Activated CD8-positive, alpha-beta memory T cell treated with anti-CD3 and anti-CD28 coated beads for 24 hours (primary cell): Measurements from ENCODE around the gene UBL4B.
A peak's percentile ranks its signal among the peaks of the same experiment; 100 is the strongest.

Source experiments
- DNase-seq: peaks from one replicate; pipeline ENCODE4 v3.0.0-alpha.2; 2020

Gene UBL4B

GRCh38 chr1:110118636-110119396, 6.6 kb downstream of the UBL4B start:
- no peak for DNase-seq

GRCh38 chr1:110119843-110120242, 7.6 kb downstream of the UBL4B start:
- no peak for DNase-seq

GRCh38 chr1:110120960-110121561, 8.8 kb downstream of the UBL4B start:
- no peak for DNase-seq

GRCh38 chr1:110123224-110123623, 11.0 kb downstream of the UBL4B start:
- DNase-seq: no peak

DNA sequence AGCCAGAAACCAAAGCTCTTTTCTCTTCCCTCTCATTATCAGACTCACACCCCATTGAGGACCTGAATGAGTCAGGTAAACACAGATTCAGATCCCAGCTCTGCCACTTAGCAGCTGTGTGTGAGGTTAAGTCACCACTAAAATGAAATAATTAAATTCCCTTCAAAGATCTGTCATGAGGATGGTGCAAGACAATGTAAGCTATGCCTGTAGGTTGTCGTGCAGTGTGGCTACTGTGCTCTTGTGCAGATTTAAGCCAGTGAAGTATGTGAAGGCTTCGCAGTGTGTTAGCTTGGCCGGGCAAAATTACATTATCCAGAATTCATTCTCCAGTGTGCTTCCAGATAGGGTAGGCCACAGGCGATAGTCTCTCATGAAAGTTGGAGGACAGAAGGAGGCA, 13.6 kb downstream of the UBL4B start:
- no peak for DNase-seq

DNA sequence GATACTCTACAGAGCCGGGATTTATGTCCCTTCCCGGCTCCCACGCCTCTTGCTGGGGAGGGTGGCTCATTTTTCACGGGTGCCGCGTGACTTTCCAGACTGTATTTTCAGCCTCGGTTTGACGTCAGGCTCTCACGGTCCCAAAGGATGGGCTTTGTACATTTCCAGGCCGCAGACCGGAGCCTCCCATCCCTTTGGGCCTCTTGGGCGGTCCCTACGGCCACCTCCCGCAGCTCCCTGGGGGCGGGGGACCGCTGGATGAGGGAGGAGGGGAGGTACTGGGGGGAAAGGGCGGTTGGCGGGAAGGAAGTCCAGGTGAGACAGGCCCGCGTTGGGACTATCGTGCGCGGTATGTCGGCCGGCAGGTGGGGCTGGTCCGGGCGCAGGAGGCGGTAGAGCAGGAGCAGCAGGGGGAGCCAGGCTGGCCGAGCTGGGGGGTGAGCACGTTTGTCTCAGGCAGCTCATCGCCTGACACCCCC, 17.9 kb downstream of the UBL4B start:
- DNase-seq: no peak

GRCh38 chr1:110130989-110131388, 18.7 kb downstream of the UBL4B start:
- DNase-seq: no peak

DNA sequence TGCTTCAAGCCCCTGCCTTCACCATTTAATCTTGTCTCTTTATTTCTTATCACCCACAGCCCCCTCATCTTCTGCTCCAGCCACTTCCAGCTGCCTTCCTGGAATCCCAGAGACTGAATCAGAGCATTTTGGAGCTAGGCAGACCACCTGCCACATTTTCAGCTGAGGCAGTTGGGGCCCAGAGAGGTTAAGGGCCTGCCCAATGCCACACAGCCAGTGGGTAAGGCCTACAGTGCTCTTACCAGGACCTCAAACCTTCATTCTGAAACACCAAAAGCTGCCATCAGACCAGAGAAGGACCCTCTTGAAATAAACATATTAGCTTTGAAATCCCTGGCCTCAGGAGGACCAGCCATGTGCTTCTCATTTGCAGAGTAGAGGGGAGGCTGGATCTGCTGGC, 20.4 kb downstream of the UBL4B start:
- no peak for DNase-seq

- DNase-seq: no peak
These were observed 21.2 kb downstream of the UBL4B start for GRCh38 chr1:110133436-110133835.

- no peak for DNase-seq
These were observed 21.9 kb downstream of the UBL4B start for GRCh38 chr1:110134050-110134595.

DNA sequence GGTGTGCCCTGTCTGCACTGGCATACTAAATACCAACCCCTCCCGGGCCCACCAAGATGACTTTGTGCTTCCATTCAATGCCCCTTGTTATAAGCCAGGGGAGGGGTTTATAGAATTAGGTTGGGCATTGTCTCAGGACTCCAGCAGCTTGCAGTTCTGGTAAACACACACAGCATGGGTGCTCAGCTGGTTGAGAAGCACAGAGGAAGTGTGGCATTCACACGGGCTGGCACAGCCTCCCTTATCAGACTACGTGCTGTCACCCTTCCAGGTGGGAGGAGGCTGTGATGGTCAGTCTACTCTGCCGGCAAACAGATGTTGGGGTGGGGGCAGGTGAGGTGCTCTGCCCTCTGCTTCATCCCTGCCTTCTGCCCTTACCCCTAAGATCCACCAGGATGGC, 23.0 kb downstream of the UBL4B start:
- no peak for DNase-seq

DNA sequence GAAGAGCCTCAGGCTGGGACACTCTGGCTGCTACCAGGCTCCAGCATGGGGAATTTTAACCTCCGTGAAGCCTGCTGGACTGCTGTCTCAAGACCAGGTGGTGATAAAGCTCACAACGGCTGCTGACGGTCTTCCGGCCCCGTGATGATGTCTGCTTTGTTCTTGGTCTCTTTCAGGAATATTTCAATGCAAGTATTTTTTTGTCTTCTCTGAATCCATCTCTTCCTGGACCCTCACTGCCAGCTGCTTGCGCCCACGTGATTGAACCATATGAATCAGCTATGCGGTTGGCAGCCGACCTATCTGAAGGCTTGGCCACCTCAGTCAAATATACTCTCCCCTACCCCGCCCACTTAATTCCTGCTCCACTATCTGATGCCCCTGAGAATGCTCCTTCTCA, 23.4 kb downstream of the UBL4B start:
- DNase-seq: no peak

- DNase-seq: no peak
These were observed 24.7 kb downstream of the UBL4B start for GRCh38 chr1:110136911-110137310.

GRCh38 chr1:110138956-110139355, 26.7 kb downstream of the UBL4B start:
- DNase-seq: no peak

DNA sequence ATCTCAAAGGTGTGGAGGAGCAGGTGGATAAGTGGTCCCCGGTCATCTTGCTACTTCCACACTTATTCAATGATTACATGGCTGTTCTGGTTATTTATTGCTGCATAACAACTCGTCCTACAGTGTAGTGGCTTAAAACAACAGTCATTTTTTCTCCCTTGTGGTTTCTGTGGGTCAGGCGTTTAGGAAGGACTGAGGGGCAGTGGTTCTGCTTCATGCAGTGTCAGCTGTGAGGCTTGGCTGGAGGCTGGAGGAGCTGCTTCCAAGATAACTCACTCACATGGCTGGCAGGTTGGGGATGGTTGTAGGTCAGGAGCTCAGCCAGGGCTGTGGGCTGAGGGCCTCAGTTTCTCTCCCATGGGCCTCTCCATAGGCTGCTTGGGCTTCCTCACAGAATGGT, 32.1 kb downstream of the UBL4B start:
- no peak for DNase-seq

DNA sequence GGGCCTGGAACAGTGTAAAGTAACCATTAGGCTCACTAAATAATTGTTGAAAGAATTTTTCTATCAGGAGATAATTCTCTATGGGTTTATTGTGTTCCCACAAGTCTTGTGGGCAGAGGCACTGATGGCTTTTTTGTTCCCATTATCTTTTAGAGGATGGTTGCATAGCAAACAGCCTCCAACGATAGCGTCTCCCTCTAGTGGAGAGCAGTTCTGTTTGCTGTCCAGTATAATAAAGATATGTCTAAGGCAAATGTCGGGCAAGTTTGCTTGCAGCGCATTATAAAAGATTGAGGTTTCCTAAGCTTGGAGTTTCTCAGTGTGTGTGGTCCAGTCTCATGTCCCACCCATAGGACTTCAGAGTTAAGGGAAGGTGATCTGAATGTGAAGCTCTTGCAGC, 36.7 kb downstream of the UBL4B start:
- no peak for DNase-seq

DNA sequence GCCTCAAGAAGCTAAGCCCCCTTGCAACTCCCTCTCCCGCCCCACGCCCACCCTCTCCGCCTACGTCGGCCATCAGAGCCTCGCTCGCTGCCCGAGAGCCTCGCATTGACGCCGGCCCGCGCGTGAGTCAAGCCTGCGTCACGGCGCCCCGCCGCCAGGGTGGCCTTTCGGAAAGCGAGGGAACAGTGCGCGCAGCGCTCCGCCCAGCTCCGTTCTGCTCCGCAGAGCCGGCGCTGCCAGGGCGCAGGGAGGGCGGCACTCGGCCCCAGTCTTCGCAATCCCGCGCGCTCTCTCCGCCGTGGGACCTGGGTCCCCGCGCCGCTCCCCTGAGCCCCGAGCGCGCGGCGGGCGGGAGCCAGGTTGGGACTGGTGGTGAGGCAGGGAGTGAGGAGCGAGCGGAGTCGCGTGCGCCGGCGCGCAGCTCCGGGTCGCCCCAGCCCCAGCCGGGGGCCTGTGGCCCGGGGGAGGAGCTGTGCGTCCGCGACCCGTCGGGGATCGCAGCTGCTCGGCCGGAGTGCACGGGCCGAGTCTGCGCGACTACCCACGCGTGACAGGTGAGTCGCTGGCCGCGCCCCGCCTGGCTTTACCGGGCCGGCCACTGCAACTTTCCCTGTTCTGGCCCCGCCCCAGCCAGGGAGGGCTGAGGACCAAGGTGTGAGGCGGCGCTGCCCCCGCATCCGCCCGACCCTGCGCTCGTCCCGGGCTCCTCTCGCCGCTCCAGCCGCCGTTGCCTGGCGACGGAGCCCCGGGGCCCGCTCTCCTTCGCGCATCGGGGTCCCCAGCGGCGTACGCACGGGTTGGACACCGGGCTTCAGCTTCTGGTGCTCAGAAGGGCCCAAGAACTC, 38.3 kb downstream of the UBL4B start, which contains the start of gene SLC6A17:
TSS of gene SLC6A17 (plus strand) at position 165 of the 845 bp plus-strand sequence. CDS start 16,436 bp downstream, outside the sequence.
- peak; percentile 65 for DNase-seq

DNA sequence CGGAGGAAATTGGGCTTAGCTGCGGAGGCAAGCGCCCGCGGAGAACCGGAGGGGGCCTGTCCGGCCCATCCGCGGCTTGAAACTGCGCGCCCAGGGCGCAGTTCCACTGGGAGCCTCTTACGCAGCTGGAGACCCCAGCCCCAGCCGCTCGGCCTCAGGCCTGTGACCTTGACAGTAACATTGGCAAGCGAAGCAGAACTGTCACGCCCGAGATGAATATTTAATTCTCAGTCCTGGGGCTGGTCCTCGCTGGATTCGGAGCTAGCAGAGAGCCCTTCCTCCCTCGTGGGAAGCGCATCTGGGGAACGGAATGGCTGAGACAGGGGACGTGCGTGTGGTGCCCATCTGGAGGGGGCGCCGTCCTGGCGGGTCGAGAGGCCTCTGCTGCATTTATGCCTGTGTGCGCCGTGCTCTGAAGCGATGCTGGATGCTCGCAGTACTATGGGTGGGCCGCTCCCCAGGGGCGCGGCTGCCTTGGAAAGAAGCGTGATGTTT, 39.0 kb downstream of the UBL4B start:
- no peak for DNase-seq

DNA sequence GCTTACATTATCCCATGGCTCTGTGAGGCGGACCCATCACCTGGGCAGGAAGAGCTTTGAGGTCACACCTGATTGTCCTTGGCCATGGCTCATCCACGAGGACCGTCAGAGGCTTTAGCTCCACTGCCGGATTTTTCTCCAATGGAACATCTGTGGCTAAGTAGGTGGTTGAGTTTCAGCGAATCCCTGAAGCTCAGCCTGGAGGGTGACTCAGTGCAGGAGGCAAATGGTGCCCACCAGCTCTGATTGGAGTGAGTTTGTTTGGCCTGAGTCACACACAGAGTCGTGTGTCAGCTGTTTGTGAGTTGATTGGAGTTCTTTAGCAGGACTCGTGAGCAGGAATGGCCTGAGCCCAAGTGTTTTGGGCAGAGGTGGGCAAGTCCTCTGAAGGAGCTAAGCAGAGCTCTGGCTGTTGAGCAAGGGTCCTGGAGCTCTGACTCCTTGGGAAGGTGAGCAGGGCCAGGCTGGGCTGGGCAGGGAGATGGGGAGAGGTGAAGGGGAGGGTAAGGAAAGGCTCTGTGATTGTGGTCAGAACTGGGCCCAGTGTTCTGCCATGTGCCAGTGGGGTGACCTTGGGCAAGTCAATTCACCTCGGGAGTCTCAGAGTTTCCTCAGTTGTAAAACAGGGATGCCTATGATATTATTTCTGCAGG, 40.0 kb downstream of the UBL4B start:
- DNase-seq: no peak

GRCh38 chr1:110153407-110153950, 41.2 kb downstream of the UBL4B start:
- no peak for DNase-seq

DNA sequence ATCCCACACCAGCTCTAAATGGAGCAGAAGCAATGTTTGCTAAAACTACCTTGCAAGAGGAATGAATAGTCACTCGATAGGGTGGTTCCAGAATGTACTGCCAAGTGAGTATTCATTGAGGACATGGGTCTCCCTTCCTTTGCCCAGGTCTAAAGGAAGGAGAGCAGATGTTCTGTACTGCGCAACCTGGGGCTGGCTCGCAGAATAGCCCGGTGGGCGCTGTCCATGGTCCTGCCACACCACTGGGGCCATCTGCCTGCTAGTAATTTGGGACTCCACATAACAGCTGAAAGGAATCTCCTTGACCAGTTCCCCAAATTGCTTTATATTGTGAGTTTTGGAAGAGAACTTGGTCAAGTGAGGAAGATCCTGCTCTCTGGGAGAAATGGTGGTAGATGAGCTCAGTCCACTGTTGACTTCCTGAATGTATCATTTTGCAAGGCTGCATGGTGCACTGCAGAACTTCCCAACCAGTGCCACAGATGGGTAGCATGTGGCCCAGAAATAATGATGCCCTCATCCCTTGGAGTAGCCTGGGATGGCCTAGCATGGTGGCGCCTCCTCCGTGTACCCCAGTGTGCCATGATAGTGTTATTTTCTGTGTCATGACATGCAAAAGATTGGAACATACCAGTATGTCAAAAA, 43.8 kb downstream of the UBL4B start:
- DNase-seq: peak; percentile 70

DNA sequence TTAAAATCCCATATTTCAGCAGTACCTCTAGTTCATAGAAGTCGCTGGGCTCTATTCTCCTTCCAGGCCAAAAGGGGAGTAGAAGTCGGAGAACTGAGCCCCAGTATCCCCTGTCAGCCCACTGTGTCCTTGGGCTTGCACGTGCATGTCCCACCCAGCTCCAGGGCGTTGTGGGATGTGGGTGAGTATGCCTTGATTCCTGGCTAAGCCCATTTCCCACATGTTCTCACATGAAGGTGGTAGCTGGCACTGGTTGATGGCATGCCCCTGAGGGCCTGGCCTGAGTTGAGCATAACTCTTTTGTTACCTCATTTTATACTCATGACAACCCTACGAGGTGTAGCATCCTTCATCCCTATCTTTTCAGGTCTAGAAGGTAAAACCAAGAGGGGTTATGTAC, 46.0 kb downstream of the UBL4B start:
- no peak for DNase-seq
